Activated naive CD8-positive, alpha-beta T cell (primary cell): ENCODE measurements around the gene PIGR.
A peak's percentile ranks its signal among the peaks of the same experiment; 100 is the strongest.

Experiments
- H3K27ac Mint-ChIP-seq: one replicate; pipeline ENCODE4 v1.8.0; 2021; ENCODE audit warnings: mixed read lengths
- H3K27me3 Mint-ChIP-seq: one replicate; pipeline ENCODE4 v1.8.0; 2021; ENCODE audit warnings: mixed read lengths
- H3K36me3 Mint-ChIP-seq: one replicate; pipeline ENCODE4 v1.8.0; 2021; ENCODE audit warnings: mixed read lengths
- H3K4me1 Mint-ChIP-seq: one replicate; pipeline ENCODE4 v1.8.0; 2021; ENCODE audit warnings: low read depth, mixed read lengths
- H3K4me3 Mint-ChIP-seq: one replicate; pipeline ENCODE4 v1.8.0; 2021; ENCODE audit warnings: mild to moderate bottlenecking, mixed read lengths
- H3K9me3 Mint-ChIP-seq: one replicate; pipeline ENCODE4 v1.8.0; 2021; ENCODE audit warnings: low read depth, mixed read lengths

PIGR gene

GRCh38 chr1:206952171-206952570 is 5.9 kb upstream of the PIGR start:
- Mint-ChIP-seq H3K9me3 (no peaks in the 10 kb centered on the region), H3K4me1 (no peaks in the 10 kb centered on the region), H3K27ac (no peak overlapping the region), H3K27me3 (no peaks in the 10 kb centered on the region), H3K36me3 (peaks cover 5% of the 10 kb centered on the region), H3K4me3 (no peak overlapping the region)

GRCh38 chr1:206951318-206952100 is 5.2 kb upstream of the PIGR start:
- Mint-ChIP-seq H3K27ac (no peak overlapping the region), H3K36me3 (peaks cover 5% of the 10 kb centered on the region), H3K27me3 (no peaks in the 10 kb centered on the region), H3K9me3 (no peaks in the 10 kb centered on the region), H3K4me1 (no peaks in the 10 kb centered on the region), H3K4me3 (no peak overlapping the region)

- H3K27ac Mint-ChIP-seq: no peak overlapping the region
- H3K36me3 Mint-ChIP-seq: peaks cover 5% of the 10 kb centered on the region
- H3K9me3 Mint-ChIP-seq: no peaks in the 10 kb centered on the region
- no peaks in the 10 kb centered on the region for H3K4me1 Mint-ChIP-seq
- H3K4me3 Mint-ChIP-seq: no peak overlapping the region
- peaks cover under 1% of the 10 kb centered on the region for H3K27me3 Mint-ChIP-seq
These were observed 3.4 kb upstream of the PIGR start for GRCh38 chr1:206949641-206950040.

GRCh38 chr1:206949208-206949607 is 2.9 kb upstream of the PIGR start:
- H3K4me3 Mint-ChIP-seq: no peak overlapping the region
- H3K27me3 Mint-ChIP-seq: peaks cover 2% of the 10 kb centered on the region
- no peaks in the 10 kb centered on the region for H3K9me3 Mint-ChIP-seq
- no peak overlapping the region for H3K27ac Mint-ChIP-seq
- peaks cover 5% of the 10 kb centered on the region for H3K36me3 Mint-ChIP-seq
- no peaks in the 10 kb centered on the region for H3K4me1 Mint-ChIP-seq

- H3K36me3 Mint-ChIP-seq: peaks cover 5% of the 10 kb centered on the region
- H3K9me3 Mint-ChIP-seq: no peaks in the 10 kb centered on the region
- H3K27ac Mint-ChIP-seq: no peak overlapping the region
- peaks cover 2% of the 10 kb centered on the region for H3K27me3 Mint-ChIP-seq
- no peaks in the 10 kb centered on the region for H3K4me1 Mint-ChIP-seq
- no peak overlapping the region for H3K4me3 Mint-ChIP-seq
These were observed 989 bp upstream of the PIGR start for GRCh38 chr1:206947255-206947654.

- H3K9me3 Mint-ChIP-seq: no peaks in the 10 kb centered on the region
- no peak overlapping the region for H3K27ac Mint-ChIP-seq
- H3K4me3 Mint-ChIP-seq: no peak overlapping the region
- no peaks in the 10 kb centered on the region for H3K4me1 Mint-ChIP-seq
- peaks cover 5% of the 10 kb centered on the region for H3K36me3 Mint-ChIP-seq
- peaks cover 2% of the 10 kb centered on the region for H3K27me3 Mint-ChIP-seq
These were observed 487 bp downstream of the PIGR start for GRCh38 chr1:206945779-206946178.

GRCh38 chr1:206944703-206945102 is 1.6 kb downstream of the PIGR start:
- no peak overlapping the region for H3K4me3 Mint-ChIP-seq
- no peaks in the 10 kb centered on the region for H3K36me3 Mint-ChIP-seq
- no peaks in the 10 kb centered on the region for H3K9me3 Mint-ChIP-seq
- no peaks in the 10 kb centered on the region for H3K4me1 Mint-ChIP-seq
- H3K27ac Mint-ChIP-seq: no peak overlapping the region
- H3K27me3 Mint-ChIP-seq: peaks cover 2% of the 10 kb centered on the region

- Mint-ChIP-seq H3K4me1 (no peaks in the 10 kb centered on the region), H3K4me3 (no peak overlapping the region), H3K36me3 (no peaks in the 10 kb centered on the region), H3K27me3 (peaks cover 2% of the 10 kb centered on the region), H3K27ac (no peak overlapping the region), H3K9me3 (no peaks in the 10 kb centered on the region)
These were observed 4.4 kb downstream of the PIGR start for GRCh38 chr1:206941766-206942418.

GRCh38 chr1:206940588-206940936 is 5.7 kb downstream of the PIGR start:
- no peak overlapping the region for H3K4me3 Mint-ChIP-seq
- no peaks in the 10 kb centered on the region for H3K4me1 Mint-ChIP-seq
- H3K36me3 Mint-ChIP-seq: no peaks in the 10 kb centered on the region
- H3K9me3 Mint-ChIP-seq: no peaks in the 10 kb centered on the region
- H3K27ac Mint-ChIP-seq: no peak overlapping the region
- peaks cover 2% of the 10 kb centered on the region for H3K27me3 Mint-ChIP-seq

GRCh38 chr1:206939841-206940587 is 6.3 kb downstream of the PIGR start:
- no peak overlapping the region for H3K27ac Mint-ChIP-seq
- no peaks in the 10 kb centered on the region for H3K9me3 Mint-ChIP-seq
- H3K4me3 Mint-ChIP-seq: no peak overlapping the region
- H3K4me1 Mint-ChIP-seq: no peaks in the 10 kb centered on the region
- no peaks in the 10 kb centered on the region for H3K36me3 Mint-ChIP-seq
- H3K27me3 Mint-ChIP-seq: peaks cover 2% of the 10 kb centered on the region

- no peaks in the 10 kb centered on the region for H3K36me3 Mint-ChIP-seq
- no peaks in the 10 kb centered on the region for H3K27me3 Mint-ChIP-seq
- H3K4me3 Mint-ChIP-seq: no peak overlapping the region
- H3K9me3 Mint-ChIP-seq: no peaks in the 10 kb centered on the region
- no peak overlapping the region for H3K27ac Mint-ChIP-seq
- no peaks in the 10 kb centered on the region for H3K4me1 Mint-ChIP-seq
These were observed 7.1 kb downstream of the PIGR start for GRCh38 chr1:206939131-206939530.

GRCh38 chr1:206937425-206937824 is 8.8 kb downstream of the PIGR start:
- H3K4me3 Mint-ChIP-seq: no peak overlapping the region
- H3K4me1 Mint-ChIP-seq: peaks cover 10% of the 10 kb centered on the region
- no peaks in the 10 kb centered on the region for H3K27me3 Mint-ChIP-seq
- H3K9me3 Mint-ChIP-seq: no peaks in the 10 kb centered on the region
- H3K36me3 Mint-ChIP-seq: no peaks in the 10 kb centered on the region
- H3K27ac Mint-ChIP-seq: no peak overlapping the region

GRCh38 chr1:206935491-206936067 is 10.7 kb downstream of the PIGR start:
- no peak overlapping the region for H3K4me3 Mint-ChIP-seq
- H3K27me3 Mint-ChIP-seq: no peaks in the 10 kb centered on the region
- H3K9me3 Mint-ChIP-seq: no peaks in the 10 kb centered on the region
- no peak overlapping the region for H3K27ac Mint-ChIP-seq
- H3K36me3 Mint-ChIP-seq: no peaks in the 10 kb centered on the region
- H3K4me1 Mint-ChIP-seq: peaks cover 26% of the 10 kb centered on the region

- H3K27ac Mint-ChIP-seq: peak overlapping the region; percentile 3
- no peaks in the 10 kb centered on the region for H3K36me3 Mint-ChIP-seq
- H3K4me3 Mint-ChIP-seq: no peak overlapping the region
These were observed 12.8 kb downstream of the PIGR start for GRCh38 chr1:206933333-206933945.

GRCh38 chr1:206932177-206932576 is 14.1 kb downstream of the PIGR start:
- no peak overlapping the region for H3K27ac Mint-ChIP-seq
- peaks cover 56% of the 10 kb centered on the region for H3K4me1 Mint-ChIP-seq
- H3K27me3 Mint-ChIP-seq: no peaks in the 10 kb centered on the region
- H3K4me3 Mint-ChIP-seq: no peak overlapping the region
- H3K9me3 Mint-ChIP-seq: no peaks in the 10 kb centered on the region
- H3K36me3 Mint-ChIP-seq: no peaks in the 10 kb centered on the region

More at GRCh38 chr1:206933333-206933945, 12.8 kb downstream of the PIGR start:
- no peaks in the 10 kb centered on the region for H3K9me3 Mint-ChIP-seq
- peaks cover 44% of the 10 kb centered on the region for H3K4me1 Mint-ChIP-seq
- H3K27me3 Mint-ChIP-seq: no peaks in the 10 kb centered on the region
